ENCODE results near the gene DBNDD1. TPM values are rescaled to one million over a fixed set of nuclear protein-coding genes. Genes with fewer than 3 reads are reported as not detected.

DBNDD1 gene
- polyA plus RNA-seq, 1 of the 3 experiments (the other 2 are of a cell fraction), result 27.9 TPM

DNA sequence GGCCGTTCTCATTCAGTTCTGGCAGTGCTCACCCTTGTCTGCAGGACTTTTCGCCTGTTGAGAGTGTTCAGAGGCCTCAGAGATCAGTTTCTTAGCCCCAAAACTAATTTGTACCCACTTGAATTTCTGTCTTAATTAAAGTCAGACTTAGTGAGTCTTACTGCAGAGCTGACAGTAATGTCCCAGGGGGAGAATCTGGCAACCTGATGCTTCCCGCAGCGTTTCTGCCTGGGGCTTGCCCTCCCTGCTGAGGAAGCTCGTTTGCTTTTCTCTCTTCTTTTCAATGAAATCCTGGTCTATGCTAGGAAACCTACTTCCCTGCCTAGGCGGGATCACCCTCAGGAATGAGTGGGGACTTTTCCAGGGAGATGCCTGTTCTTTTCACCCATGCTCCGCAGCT, 25.3 kb downstream of the DBNDD1 start:
- Histone ChIP-seq H3K79me2 (ENCODE audit: insufficient read depth) (no peaks in the 10 kb centered on the region), H3K27ac (ENCODE audit: low read depth in 2 of 2, low read length in 1 of 2) (peak overlapping the region; percentile 58 to 66; a peak in 3 of 4 replicates), H3K9me2 (no peaks in the 10 kb centered on the region), H3F3A (replicated peaks; ENCODE audit: insufficient read depth) (peaks cover 74% of the 10 kb centered on the region), H3K4me2 (no peak overlapping the region), H3K9ac (no peak overlapping the region), H3K36me3 (replicated peaks in 1 of 2; ENCODE audit: control insufficient read depth in 1 of 2, insufficient read depth in 2 of 2, low read length in 1 of 2) (peaks cover 46 to 54% of the 10 kb centered on the region in 2 experiments), H3K4me1 (ENCODE audit: control insufficient read depth in 1 of 2, insufficient read depth in 2 of 2, low read depth in 1 of 2, low read length in 1 of 2) (peaks cover 0 to 4% of the 10 kb centered on the region in 2 experiments; a peak in 1 of 4 replicates), H3K4me3 (ENCODE audit: low read depth in 2 of 2, low read length in 1 of 2) (no peak overlapping the region), H2AFZ (ENCODE audit: low read depth) (no peak overlapping the region), H3K27me3 (ENCODE audit: insufficient read depth) (no peaks in the 10 kb centered on the region), H4K20me1 (ENCODE audit: insufficient read depth) (peaks cover 21% of the 10 kb centered on the region), H3K9me3 (0 out of 2 replicates have a peak, but pooled peaks cover 6% of the 10 kb centered on the region)
- TF ChIP-seq FOXM1 (IDR thresholded peaks at IDR 0.05; ENCODE audit: low read depth), result no peak
- TF ChIP-seq, protein P1, sequence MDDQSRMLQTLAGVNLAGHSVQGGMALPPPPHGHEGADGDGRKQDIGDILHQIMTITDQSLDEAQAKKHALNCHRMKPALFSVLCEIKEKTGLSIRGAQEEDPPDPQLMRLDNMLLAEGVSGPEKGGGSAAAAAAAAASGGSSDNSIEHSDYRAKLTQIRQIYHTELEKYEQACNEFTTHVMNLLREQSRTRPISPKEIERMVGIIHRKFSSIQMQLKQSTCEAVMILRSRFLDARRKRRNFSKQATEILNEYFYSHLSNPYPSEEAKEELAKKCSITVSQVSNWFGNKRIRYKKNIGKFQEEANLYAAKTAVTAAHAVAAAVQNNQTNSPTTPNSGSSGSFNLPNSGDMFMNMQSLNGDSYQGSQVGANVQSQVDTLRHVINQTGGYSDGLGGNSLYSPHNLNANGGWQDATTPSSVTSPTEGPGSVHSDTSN (IDR thresholded peaks at IDR 0.05), result no peak
- TF ChIP-seq JUND (IDR thresholded peaks at IDR 0.05), result no peak
- no peak for TF ChIP-seq TEAD4 (IDR thresholded peaks at IDR 0.05; ENCODE audit: borderline replicate concordance, insufficient read depth)
- TF ChIP-seq MEF2A (IDR thresholded peaks at IDR 0.05; ENCODE audit: borderline replicate concordance, low read depth), result no peak
- TF ChIP-seq RAD21 (IDR thresholded peaks at IDR 0.05; ENCODE audit: low read length), result no peak
- no peak for TF ChIP-seq GATA2 (CRISPR knock-in tag; IDR thresholded peaks at IDR 0.05)
- no peak for TF ChIP-seq RCOR1 (IDR thresholded peaks at IDR 0.05; ENCODE audit: low read length)
- TF ChIP-seq REST (IDR thresholded peaks at IDR 0.05; ENCODE audit: low read depth, low read length), result no peak
- no peak for TF ChIP-seq SIN3A (IDR thresholded peaks at IDR 0.05; ENCODE audit: borderline replicate concordance, low read depth, low read length)
- TF ChIP-seq, protein P2, sequence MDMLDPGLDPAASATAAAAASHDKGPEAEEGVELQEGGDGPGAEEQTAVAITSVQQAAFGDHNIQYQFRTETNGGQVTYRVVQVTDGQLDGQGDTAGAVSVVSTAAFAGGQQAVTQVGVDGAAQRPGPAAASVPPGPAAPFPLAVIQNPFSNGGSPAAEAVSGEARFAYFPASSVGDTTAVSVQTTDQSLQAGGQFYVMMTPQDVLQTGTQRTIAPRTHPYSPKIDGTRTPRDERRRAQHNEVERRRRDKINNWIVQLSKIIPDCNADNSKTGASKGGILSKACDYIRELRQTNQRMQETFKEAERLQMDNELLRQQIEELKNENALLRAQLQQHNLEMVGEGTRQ (IDR thresholded peaks at IDR 0.05; ENCODE audit: borderline replicate concordance, low read depth, low read length), result no peak
- no peak for TF ChIP-seq FOXJ3 (CRISPR knock-in tag; IDR thresholded peaks at IDR 0.05)
- TF ChIP-seq NFIC (IDR thresholded peaks at IDR 0.05; ENCODE audit: borderline replicate concordance), result no peak
- TF ChIP-seq YY1 (IDR thresholded peaks at IDR 0.05; ENCODE audit: low read depth), result no peak
- TF ChIP-seq EP300 (IDR thresholded peaks at IDR 0.05; ENCODE audit: borderline replicate concordance in 1 of 2, low read depth in 1 of 2, low read length in 1 of 2), result no peak
- TF ChIP-seq EZH2phosphoT487 (IDR thresholded peaks at IDR 0.05; ENCODE audit: borderline replicate concordance, low read depth), result no peak
- no peak for DNase-seq
- CTCF ChIA-PET, result interaction anchor here (0.7 to 1.4 kb wide), 2 partner anchors 16 to 18 kb away, joined by 3 read pairs; no protein-coding TSS in a partner anchor
- 81% methylated on average over 6 of the region's 7 CpGs for WGBS (ENCODE audit: low lambda C conversion rate)
- POLR2A ChIA-PET, result no interaction called here

Data from SK-N-SH (cell line).